ENCODE data around the gene GZMM. TPM values are rescaled to one million over a fixed set of nuclear protein-coding genes. Genes with fewer than 3 reads are reported as not detected.
A peak's percentile ranks its signal among the peaks of the same experiment; 100 is the strongest.

The GZMM gene
- total RNA-seq, 6 donors from 2014 or later: 2.3 to 6.1 (median 3.8) TPM; not detected in 2

GRCh38 chr19:524062-524674 lies 19.7 kb upstream of the GZMM start:
- Histone ChIP-seq H3K4me1 (peaks cover 0 to 3% (median 0%) of the 10 kb centered on the region in 4 donors), H3K27ac (no peak overlapping the region), H3K27me3 (no peaks in the 10 kb centered on the region), H3K9me3 (no peaks in the 10 kb centered on the region), H3K4me3 (peak overlapping the region in 1 of 4 donors; percentile 2), H3K36me3 (peaks cover 0 to 7% (median 3%) of the 10 kb centered on the region in 4 donors)
- WGBS, 2 donors: 60 to 70% methylated on average over 21 to 27 of the region's 29 CpGs
- ATAC-seq (ENCODE audit: low FRiP score in 2 of 2) (peak in 1 of 2 donors; percentile 40), DNase-seq (peak in 1 of 2 donors; percentile 73)
- TF ChIP-seq POLR2A (IDR thresholded peaks at IDR 0.05): no peak
- TF ChIP-seq POLR2AphosphoS5 (IDR thresholded peaks at IDR 0.05): no peak
- TF ChIP-seq EP300 (IDR thresholded peaks at IDR 0.05): no peak
- TF ChIP-seq, protein P1, sequence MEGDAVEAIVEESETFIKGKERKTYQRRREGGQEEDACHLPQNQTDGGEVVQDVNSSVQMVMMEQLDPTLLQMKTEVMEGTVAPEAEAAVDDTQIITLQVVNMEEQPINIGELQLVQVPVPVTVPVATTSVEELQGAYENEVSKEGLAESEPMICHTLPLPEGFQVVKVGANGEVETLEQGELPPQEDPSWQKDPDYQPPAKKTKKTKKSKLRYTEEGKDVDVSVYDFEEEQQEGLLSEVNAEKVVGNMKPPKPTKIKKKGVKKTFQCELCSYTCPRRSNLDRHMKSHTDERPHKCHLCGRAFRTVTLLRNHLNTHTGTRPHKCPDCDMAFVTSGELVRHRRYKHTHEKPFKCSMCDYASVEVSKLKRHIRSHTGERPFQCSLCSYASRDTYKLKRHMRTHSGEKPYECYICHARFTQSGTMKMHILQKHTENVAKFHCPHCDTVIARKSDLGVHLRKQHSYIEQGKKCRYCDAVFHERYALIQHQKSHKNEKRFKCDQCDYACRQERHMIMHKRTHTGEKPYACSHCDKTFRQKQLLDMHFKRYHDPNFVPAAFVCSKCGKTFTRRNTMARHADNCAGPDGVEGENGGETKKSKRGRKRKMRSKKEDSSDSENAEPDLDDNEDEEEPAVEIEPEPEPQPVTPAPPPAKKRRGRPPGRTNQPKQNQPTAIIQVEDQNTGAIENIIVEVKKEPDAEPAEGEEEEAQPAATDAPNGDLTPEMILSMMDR (IDR thresholded peaks at IDR 0.05): no peak

DNA sequence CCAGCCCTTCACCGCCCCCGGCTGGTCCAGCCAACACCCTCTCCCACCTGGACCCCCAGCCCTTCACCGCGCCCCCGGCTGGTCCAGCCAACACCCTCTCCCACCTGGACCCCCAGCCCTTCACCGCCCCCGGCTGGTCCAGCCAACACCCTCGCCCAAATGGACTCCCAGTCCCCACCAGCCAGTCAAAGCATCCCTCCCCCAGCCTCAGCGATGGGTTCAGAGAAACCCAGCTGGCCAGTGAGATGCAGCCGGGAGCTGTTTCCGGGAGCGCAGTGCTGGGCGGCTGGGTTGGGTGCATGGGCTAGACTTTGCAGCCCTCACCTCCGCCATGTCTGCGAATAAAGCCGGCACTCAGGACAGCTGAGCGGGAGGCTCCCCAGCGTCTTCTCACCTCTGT lies 18.8 kb upstream of the GZMM start:
- no peak for ATAC-seq (ENCODE audit: low FRiP score in 2 of 2)
- Histone ChIP-seq H3K4me1 (no peaks in the 10 kb centered on the region), H3K4me3 (no peak overlapping the region), H3K27me3 (no peaks in the 10 kb centered on the region), H3K9me3 (no peaks in the 10 kb centered on the region), H3K27ac (no peak overlapping the region), H3K36me3 (peaks cover 0 to under 1% (median 0%) of the 10 kb centered on the region in 4 donors)
- 67 to 82% methylated on average over 3 to 13 of the region's 18 CpGs for WGBS, 2 donors
- TF ChIP-seq POLR2AphosphoS5 (IDR thresholded peaks at IDR 0.05): no peak
- no peak for TF ChIP-seq EP300 (IDR thresholded peaks at IDR 0.05)
- no peak for TF ChIP-seq POLR2A (IDR thresholded peaks at IDR 0.05)
- TF ChIP-seq, protein P1 (IDR thresholded peaks at IDR 0.05): no peak
- DNase-seq: peak in 1 of 2 donors; percentile 77

DNA sequence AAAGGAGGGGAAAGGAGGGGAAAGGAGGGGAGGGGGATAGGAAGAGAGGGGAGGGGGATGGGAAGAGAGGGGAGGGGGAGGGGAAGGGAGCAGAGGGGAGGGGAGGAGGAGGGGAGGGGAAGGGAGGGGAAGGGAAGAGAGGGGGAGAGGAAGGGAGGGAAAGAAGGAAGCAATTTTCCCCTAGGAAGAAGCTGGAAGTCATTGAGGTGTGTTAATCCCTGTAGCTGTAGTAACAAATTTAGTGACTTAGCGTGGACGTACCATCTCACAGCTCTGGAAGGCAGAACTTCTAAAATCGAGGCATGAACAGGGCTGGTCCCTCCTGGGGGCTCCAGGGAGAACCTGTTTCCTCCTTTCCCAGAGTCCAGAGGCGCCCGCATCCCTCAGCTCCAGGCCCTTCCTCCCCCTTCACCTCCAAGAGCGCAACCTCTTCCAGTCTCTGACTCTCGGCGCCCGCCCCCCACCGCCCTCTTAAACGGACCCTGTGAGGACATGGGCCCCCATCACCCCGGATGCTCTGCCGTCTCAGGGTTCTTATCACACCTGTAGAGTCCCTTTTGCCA lies 17.9 kb upstream of the GZMM start:
- DNase-seq (no peak), ATAC-seq (ENCODE audit: low FRiP score in 2 of 2) (no peak)
- no peaks in the 10 kb centered on the region for H3K36me3 ChIP-seq
- H3K27me3 ChIP-seq: no peaks in the 10 kb centered on the region
- H3K27ac ChIP-seq: no peak overlapping the region
- H3K9me3 ChIP-seq: no peaks in the 10 kb centered on the region
- no peak for TF ChIP-seq EP300 (IDR thresholded peaks at IDR 0.05)
- TF ChIP-seq POLR2AphosphoS5 (IDR thresholded peaks at IDR 0.05): no peak
- TF ChIP-seq, protein P1 (IDR thresholded peaks at IDR 0.05): no peak
- TF ChIP-seq POLR2A (IDR thresholded peaks at IDR 0.05): no peak
- WGBS, 2 donors: 56 to 59% methylated on average over 13 of the region's 13 CpGs
- H3K4me1 ChIP-seq: peaks cover 4 to 7% (median 6%) of the 10 kb centered on the region in 4 donors
- H3K4me3 ChIP-seq: no peak overlapping the region

GRCh38 chr19:530134-531008 lies 13.5 kb upstream of the GZMM start:
- 58 to 71% methylated on average over 23 to 37 of the region's 38 CpGs for WGBS, 2 donors
- peak in 1 of 2 donors; percentile 74 for DNase-seq

More at GRCh38 chr19:530134-531008, 13.5 kb upstream of the GZMM start:
- H3K27me3 ChIP-seq: no peaks in the 10 kb centered on the region
- H3K36me3 ChIP-seq: peaks cover 0 to 8% (median 1%) of the 10 kb centered on the region in 4 donors
- no peaks in the 10 kb centered on the region for H3K9me3 ChIP-seq
- peaks cover 22 to 36% (median 29%) of the 10 kb centered on the region in 4 donors for H3K4me1 ChIP-seq
- peak overlapping the region; percentile 84 to 98 (median 92) for H3K27ac ChIP-seq
- H3K4me3 ChIP-seq: peak overlapping the region; percentile 73 to 100 (median 99)
- no peak for ATAC-seq (ENCODE audit: low FRiP score in 2 of 2)
- TF ChIP-seq POLR2AphosphoS5 (IDR thresholded peaks at IDR 0.05): no peak
- no peak for TF ChIP-seq POLR2A (IDR thresholded peaks at IDR 0.05)
- no peak for TF ChIP-seq EP300 (IDR thresholded peaks at IDR 0.05)
- TF ChIP-seq, protein P1 (IDR thresholded peaks at IDR 0.05): no peak

Measured in upper lobe of left lung (tissue), 6 donors.